Activated CD8-positive, alpha-beta T cell treated with anti-CD3 and anti-CD28 coated beads for 36 hours (primary cell): ENCODE data around the gene AHNAK2. TPM values are rescaled to one million over a fixed set of nuclear protein-coding genes. Genes with fewer than 3 reads are reported as not detected.

ENCODE experiments used
- ATAC-seq: fragments of 200-7000 bp; cut with Tn5 transposase; one replicate; pipeline ENCODE4 v1.10.0; 2021; ENCODE audit warnings: mild to moderate bottlenecking, moderate library complexity
- CTCF ChIA-PET: fragments of 350-600 bp; sonication (Branson Sonifier 250); formaldehyde crosslinking; loops from one replicate; lab custom pipeline; 2021; ENCODE audit warnings: antibody characterized with exemption; lab: Charles Lee
- POLR2A ChIA-PET: fragments of 350-600 bp; sonication (Branson Sonifier 250); formaldehyde crosslinking; loops from one replicate; lab custom pipeline; 2021; ENCODE audit warnings: antibody characterized with exemption; lab: Charles Lee
- DNase-seq: peaks from one replicate; pipeline ENCODE4 v3.0.0-alpha.2; 2020
- H3K27ac Mint-ChIP-seq: one replicate; pipeline ENCODE4 v1.8.0; 2021; ENCODE audit warnings: mild to moderate bottlenecking, mixed read lengths
- H3K27me3 Mint-ChIP-seq: one replicate; pipeline ENCODE4 v1.8.0; 2021; ENCODE audit warnings: mixed read lengths
- H3K36me3 Mint-ChIP-seq: one replicate; pipeline ENCODE4 v1.8.0; 2021; ENCODE audit warnings: low read depth, mixed read lengths
- H3K4me1 Mint-ChIP-seq: one replicate; pipeline ENCODE4 v1.8.0; 2021; ENCODE audit warnings: low read depth, mixed read lengths
- H3K4me3 Mint-ChIP-seq: one replicate; pipeline ENCODE4 v1.8.0; 2021; ENCODE audit warnings: mild to moderate bottlenecking, moderate library complexity, mixed read lengths
- H3K9me3 Mint-ChIP-seq: one replicate; pipeline ENCODE4 v1.8.0; 2021; ENCODE audit warnings: mixed read lengths
- intact Hi-C: fragments of 100-400 bp; cut with micrococcal nuclease; formaldehyde crosslinking; loops from one replicate; pipeline ENCODE4 v1.10.0; 2022
- total RNA-seq, 2 experiments: library from RNA; stranded (reverse); gene quantifications; one replicate each; pipeline ENCODE4 v1.2.3, GENCODE V29; 2021
- TF ChIP-seq, protein P1 (sequence below): fragments of 200-600 bp; IDR thresholded peaks from one replicate; pipeline ENCODE4 v1.8.0; 2022; ENCODE audit warnings: antibody characterized with exemption, mild to moderate bottlenecking

The AHNAK2 gene
- total RNA-seq, 2 experiments from 2014 or later = 0.02 TPM; not detected in 1

DNA sequence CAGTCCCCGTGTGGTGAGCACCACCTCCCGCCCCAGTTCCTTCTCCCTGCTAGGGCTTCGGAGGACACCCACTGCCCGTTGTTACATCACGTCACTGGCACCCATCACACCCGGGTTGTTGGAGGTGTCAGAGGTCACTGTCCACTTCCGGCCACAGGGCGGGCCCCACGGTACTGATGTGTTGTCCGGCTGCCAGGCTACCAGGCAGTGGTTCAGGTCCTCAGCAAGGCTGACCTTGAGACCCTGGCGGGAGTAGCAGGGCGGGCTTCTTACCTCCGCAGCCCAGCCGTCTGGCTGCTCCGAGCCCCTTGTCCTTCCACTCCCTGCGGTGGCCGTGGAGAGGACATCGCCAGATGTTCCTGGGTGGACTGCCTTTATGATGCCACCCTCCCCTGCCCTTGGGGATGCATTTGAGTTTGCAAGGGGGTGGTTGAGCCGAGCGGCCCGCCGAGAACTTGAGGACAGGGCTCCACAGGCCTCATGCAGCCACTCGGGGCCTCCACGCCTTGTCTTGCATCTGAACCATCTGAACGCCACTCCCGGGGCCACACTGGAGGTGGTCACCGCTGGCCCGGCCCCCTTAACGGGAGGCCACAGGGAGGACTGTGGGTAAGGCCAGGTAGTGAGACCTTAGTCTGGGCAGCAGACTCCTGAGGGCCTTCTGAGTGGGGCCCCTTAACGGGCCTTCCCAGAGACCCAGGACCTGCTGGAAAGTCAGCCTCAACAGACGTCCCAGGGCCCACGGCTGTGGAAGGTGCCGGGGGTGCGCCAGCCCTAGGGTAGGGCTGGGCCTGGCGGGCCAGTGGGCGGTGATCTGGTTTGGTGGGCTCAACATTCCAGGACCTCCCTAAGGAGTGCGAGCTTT lies 80.6 kb downstream of the AHNAK2 start:
- Mint-ChIP-seq H3K4me1 (peaks cover 2% of the 10 kb centered on the region), H3K27ac (no peak overlapping the region), H3K4me3 (no peak overlapping the region), H3K36me3 (no peaks in the 10 kb centered on the region), H3K9me3 (no peaks in the 10 kb centered on the region), H3K27me3 (peaks cover 3% of the 10 kb centered on the region)
- DNase-seq (no peak), ATAC-seq (no peak)
- ChIA-PET POLR2A (no interaction called here), CTCF (interaction anchor here (1.4 to 1.5 kb wide), 2 partner anchors 15 to 19 kb away, joined by 4 read pairs; no protein-coding TSS in a partner anchor)
- TF ChIP-seq, protein P1, sequence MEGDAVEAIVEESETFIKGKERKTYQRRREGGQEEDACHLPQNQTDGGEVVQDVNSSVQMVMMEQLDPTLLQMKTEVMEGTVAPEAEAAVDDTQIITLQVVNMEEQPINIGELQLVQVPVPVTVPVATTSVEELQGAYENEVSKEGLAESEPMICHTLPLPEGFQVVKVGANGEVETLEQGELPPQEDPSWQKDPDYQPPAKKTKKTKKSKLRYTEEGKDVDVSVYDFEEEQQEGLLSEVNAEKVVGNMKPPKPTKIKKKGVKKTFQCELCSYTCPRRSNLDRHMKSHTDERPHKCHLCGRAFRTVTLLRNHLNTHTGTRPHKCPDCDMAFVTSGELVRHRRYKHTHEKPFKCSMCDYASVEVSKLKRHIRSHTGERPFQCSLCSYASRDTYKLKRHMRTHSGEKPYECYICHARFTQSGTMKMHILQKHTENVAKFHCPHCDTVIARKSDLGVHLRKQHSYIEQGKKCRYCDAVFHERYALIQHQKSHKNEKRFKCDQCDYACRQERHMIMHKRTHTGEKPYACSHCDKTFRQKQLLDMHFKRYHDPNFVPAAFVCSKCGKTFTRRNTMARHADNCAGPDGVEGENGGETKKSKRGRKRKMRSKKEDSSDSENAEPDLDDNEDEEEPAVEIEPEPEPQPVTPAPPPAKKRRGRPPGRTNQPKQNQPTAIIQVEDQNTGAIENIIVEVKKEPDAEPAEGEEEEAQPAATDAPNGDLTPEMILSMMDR = no peak
- intact Hi-C loops = no loop called here

DNA sequence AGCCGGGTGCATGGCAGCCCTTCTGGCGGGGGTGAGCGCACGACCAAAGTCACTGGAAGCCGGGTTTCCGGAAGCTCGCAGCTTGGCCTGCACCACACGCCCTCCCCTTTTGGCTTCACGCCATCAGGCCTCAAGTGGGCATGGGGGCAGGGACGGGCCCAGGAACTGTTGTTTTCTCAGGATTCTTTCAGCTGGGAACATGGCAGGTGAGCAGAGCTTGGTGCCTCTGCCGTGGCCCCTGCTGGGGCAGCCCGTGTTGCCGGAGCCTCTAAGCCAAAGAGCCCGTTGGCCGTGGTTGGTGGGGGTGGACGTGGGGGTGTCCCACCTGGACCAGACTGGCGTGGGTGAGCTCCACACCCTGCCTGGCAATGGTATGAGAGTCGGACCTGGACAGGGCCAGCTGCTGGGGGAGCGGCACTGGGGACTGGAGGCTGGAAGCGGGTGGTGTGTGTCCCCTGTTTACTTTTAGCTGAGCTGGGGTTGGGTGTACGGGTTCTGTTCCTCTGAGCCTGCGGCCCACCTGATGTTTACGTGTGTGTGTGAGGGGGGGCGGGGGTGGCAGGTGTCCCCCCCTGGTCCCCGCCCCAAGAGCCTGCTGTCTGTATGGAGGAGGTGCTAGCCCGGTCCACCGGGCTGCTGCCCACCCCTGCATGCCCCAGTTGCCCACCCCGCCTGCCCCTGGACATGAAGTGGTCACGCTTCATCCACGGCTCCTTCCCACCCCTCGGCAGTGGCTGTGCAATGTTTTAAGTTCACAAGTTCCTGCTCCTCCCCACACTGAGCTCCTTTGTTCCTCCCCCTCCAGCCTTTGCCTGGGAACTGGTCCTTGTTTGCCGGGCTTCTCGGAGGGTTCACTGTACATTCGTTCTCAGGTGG lies 82.2 kb downstream of the AHNAK2 start:
- ChIA-PET CTCF (interaction anchor here (0.7 to 1.6 kb wide), 7 partner anchors 13 to 617 kb away, joined by 3 to 9 read pairs (median 4); partner anchors contain the start of gene CLBA1), POLR2A (no interaction called here)
- Mint-ChIP-seq H3K9me3 (no peaks in the 10 kb centered on the region), H3K4me3 (no peak overlapping the region), H3K36me3 (no peaks in the 10 kb centered on the region), H3K4me1 (peaks cover under 1% of the 10 kb centered on the region), H3K27ac (no peak overlapping the region), H3K27me3 (peaks cover 3% of the 10 kb centered on the region)
- DNase-seq (no peak), ATAC-seq (no peak)
- intact Hi-C loops = no loop called here
- TF ChIP-seq, protein P1 = no peak

DNA sequence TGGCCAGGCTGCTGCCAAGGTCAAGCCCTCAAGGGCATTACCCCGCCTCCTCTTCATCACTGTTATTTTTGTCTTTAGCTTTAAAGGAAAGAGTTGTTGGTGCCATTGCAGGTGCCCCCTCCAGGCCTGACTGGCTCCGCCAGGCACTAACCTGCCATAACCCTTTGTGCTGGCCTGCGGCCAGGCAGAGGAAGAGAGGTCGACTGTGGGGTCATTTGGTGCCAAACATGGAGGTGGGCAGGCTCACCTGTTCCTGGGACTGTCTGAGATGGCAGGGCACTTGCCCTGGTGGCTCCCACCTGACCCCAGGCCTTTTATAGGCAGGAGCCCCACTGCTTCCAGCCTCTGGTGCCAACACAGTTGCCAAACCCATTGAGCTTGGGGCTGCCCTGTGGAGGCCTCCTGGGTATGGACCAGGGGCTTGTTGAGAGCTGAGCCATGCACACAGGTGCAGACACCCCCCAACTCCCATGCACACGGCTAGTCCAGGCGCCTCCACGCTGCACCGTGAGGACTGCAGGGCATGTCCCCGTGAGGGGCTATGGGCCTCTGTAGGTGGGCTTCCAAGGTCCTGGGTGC lies 82.9 kb downstream of the AHNAK2 start:
- ATAC-seq (no peak), DNase-seq (no peak)
- POLR2A ChIA-PET = interaction anchor here (0.6 kb wide), 1 partner anchor 148 kb away, joined by 3 read pairs; no protein-coding TSS in a partner anchor
- Mint-ChIP-seq H3K27ac (no peak overlapping the region), H3K27me3 (peaks cover 3% of the 10 kb centered on the region), H3K4me1 (no peaks in the 10 kb centered on the region), H3K9me3 (no peaks in the 10 kb centered on the region), H3K4me3 (no peak overlapping the region), H3K36me3 (no peaks in the 10 kb centered on the region)
- CTCF ChIA-PET = interaction anchor here (1.1 to 1.6 kb wide), 4 partner anchors 13 to 150 kb away, joined by 3 to 9 read pairs (median 4); partner anchors contain the start of gene CLBA1
- intact Hi-C loops = no loop called here
- TF ChIP-seq, protein P1 = no peak

DNA sequence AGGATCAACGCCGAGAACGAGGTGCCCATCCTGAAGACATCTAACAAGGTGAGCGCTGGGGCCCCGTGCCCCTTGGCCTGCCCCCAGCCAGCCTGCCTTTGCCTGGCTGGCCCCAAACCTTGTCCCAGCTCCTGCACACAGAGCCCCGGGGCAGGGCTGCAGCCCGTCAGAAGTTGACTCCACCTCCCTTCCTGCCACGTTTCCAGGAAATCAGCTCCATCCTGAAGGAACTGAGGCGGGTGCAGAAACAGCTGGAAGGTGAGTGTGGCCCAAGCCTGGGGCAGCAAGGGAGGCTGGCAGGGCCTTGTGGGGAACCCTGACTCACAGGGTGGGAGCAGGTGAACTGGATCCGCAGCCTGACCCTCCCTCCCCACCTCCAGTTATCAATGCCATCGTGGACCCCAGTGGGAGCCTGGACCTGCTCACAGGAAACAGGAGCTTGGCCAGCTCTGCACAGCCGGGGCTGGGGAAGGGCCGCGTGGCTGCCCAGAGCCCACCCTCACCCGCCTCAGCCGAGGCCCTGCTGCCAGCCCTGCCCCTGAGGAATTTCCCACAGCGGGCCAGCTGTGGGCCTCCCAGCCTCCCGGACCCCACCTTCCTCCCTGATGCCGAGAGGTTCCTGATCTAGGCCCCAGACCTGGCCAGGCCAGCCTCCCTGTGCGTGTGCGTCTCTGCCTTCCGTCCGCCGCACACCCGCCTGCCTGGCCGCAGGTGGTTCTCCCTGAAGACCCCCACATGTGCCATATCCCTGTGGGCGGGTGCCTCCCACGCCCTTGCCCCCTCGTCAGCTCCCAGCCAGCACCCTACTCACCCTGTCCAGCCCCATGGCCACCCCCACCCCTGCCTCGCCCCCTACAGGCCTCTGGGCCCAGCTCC lies 83.6 kb downstream of the AHNAK2 start:
- intact Hi-C loops = no loop called here
- ATAC-seq (no peak), DNase-seq (no peak)
- TF ChIP-seq, protein P1 = no peak
- Mint-ChIP-seq H3K27ac (no peak overlapping the region), H3K27me3 (peaks cover 3% of the 10 kb centered on the region), H3K4me3 (no peak overlapping the region), H3K9me3 (no peaks in the 10 kb centered on the region), H3K36me3 (no peaks in the 10 kb centered on the region), H3K4me1 (no peaks in the 10 kb centered on the region)
- ChIA-PET CTCF (interaction anchor here (1.6 kb wide), 1 partner anchor 14 kb away, joined by 4 read pairs; no protein-coding TSS in a partner anchor), POLR2A (interaction anchor here (0.6 kb wide), 1 partner anchor 149 kb away, joined by 3 read pairs; no protein-coding TSS in a partner anchor)
